Measurements from ENCODE around the gene MED9. TPM values are rescaled to one million over a fixed set of nuclear protein-coding genes. Genes with fewer than 3 reads are reported as not detected.

The MED9 gene
- total RNA-seq, 4 donors from 2014 or later, result 6.5 to 16.6 (median 13.5) TPM

DNA sequence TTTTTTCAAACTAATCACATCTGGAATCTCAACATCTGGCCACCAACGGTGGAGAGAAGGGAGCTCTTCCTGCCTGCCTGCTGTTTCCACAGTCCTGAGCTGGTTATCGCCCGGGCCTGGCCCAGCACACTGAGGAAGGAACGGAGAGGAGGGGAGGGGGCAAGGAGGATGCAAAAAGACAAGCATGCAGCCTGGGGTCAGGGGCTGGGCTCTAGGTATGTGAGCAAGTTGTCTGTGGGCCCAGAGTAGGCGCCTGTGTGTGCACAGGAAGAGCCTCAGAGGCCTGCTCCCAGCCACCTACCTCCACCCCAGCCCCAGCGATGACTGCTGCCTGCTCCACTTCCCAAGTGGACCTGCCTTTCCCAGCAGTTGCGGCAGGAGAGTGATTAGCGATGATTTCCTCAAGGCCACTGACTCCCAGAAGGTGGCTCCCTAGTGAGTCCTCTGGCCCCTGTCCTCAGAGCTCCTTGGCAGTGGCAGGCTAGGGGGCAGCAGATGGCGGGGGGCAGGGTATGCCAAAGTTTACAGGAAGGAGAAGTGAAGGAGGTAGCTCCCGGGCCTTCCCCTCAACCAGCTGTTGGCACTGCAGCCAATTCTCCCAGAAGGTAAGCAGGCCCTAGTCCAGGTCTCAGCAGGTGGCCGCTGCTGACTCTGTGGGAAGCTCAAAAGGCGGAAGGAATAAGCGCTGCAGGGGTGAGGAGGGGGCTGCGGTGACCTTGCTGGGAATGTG is 46.4 kb downstream of the MED9 start:
- TF ChIP-seq, protein P1, sequence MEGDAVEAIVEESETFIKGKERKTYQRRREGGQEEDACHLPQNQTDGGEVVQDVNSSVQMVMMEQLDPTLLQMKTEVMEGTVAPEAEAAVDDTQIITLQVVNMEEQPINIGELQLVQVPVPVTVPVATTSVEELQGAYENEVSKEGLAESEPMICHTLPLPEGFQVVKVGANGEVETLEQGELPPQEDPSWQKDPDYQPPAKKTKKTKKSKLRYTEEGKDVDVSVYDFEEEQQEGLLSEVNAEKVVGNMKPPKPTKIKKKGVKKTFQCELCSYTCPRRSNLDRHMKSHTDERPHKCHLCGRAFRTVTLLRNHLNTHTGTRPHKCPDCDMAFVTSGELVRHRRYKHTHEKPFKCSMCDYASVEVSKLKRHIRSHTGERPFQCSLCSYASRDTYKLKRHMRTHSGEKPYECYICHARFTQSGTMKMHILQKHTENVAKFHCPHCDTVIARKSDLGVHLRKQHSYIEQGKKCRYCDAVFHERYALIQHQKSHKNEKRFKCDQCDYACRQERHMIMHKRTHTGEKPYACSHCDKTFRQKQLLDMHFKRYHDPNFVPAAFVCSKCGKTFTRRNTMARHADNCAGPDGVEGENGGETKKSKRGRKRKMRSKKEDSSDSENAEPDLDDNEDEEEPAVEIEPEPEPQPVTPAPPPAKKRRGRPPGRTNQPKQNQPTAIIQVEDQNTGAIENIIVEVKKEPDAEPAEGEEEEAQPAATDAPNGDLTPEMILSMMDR (IDR thresholded peaks at IDR 0.05; ENCODE audit: low read depth), result no peak

DNA sequence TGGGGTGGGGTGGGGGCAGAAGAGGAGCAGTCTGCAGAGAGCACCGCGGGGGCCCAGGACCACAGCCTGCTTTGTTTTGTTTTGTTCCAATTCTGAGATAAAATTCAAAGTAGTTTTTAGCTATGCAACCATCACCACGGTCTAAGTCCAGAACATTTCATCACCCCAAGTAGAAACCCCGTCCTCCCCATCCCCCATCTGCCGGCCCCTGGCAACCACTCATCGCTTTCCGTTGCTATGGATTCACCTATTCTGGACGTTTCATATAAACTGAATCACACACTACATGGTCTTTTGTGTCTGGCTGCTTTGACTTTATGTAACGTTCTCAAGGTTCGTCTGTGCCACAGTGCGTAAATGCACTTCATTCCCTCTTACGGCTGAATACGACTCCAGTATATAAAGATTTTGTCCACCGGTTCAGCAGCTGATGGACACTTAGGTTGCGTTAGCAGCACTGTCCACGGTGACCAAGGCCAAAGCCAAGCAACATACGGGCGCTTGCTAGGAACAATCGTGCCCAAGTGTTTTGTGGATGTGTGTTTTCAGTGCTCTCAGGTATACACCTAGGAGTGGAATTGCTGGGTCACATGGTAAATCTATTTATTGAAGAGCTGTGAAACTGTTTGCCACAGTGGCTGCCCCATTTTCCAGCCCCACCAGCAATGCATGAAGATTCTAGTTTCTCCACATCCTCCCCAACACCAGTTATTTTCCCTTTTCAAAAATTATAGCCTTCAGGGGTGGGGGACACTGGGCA is 47.1 kb downstream of the MED9 start:
- TF ChIP-seq, protein P1 (IDR thresholded peaks at IDR 0.05; ENCODE audit: low read depth), result no peak

DNA sequence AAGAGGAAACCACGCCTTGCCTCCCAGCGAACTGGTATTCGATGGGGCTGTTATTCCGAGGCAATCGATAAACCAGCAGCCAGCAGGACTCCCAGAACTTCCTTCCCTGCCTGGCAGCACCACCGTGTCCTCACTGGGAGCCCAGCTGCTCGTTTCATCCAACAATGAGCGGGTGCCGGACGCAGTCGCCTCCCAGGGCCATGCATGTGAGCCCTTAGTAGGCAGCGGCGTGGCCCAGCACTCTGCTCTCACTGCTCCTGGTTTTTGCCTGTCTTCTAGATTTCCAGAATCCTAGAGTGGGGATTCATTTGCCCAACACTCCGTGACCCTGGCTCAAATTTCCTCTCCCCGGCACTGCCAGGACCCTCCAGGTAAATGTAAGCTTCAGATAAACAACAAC is 48.5 kb downstream of the MED9 start:
- TF ChIP-seq, protein P1 (IDR thresholded peaks at IDR 0.05; ENCODE audit: low read depth), result no peak

DNA sequence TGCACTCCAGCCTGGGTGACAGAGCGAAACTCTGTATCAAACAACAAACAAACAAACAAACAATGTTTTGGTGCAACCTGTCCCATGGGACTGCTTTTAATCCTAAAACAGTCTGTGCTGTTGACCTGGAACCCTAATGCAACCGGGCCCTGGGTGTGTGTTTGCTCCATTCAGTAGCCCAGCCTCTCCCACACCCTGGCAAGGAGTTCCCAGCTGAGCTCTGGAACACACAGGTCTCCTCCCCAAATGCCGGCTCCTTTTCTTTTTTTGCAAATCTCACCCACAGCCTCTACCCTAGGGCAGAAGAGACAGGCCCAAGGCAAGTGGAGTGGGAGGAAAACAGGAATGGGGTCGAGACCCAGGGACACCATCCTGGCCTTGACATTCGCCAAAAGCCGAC is 49.2 kb downstream of the MED9 start:
- TF ChIP-seq, protein P1 (IDR thresholded peaks at IDR 0.05; ENCODE audit: low read depth), result no peak

DNA sequence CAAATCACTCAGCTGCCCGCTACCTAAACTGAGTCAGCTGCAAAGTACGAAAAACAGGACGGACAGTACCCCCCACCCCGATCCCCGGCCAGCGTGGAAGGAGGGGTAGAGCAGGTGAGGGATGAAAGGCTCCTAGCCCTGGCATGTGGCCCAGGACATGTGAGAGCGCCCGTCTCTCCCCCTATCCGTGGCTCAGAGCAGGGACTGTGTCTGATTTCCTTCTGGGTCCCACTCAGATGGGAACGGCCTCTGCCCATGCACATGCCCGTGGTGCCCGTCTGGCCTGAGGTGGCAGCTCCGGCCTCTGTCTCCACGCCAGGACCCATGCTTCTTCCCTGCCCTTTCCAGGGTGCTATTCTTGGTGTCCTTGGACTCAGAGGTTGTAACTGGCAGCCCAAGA is 49.6 kb downstream of the MED9 start:
- TF ChIP-seq, protein P1 (IDR thresholded peaks at IDR 0.05; ENCODE audit: low read depth), result no peak

DNA sequence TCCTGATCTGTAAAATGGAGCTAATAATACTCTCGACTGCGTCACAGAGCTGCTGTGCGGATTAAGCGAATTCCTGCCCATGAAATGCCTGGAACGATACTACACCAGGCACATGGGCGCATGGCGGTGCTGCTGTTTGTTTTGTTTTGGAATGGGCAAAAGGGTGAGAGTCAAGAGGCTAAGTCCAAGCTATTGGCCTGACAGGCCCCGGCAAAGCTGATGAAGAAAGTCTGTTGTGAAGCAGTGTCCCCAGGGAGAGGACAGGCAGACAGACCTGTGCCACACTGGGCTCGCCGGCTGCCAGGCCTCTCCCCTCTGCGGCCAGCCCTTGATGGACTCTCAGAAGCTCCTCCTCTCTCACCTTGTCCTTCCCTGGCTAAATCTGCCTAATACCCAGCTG is 50.7 kb downstream of the MED9 start:
- TF ChIP-seq, protein P1 (IDR thresholded peaks at IDR 0.05; ENCODE audit: low read depth), result no peak

DNA sequence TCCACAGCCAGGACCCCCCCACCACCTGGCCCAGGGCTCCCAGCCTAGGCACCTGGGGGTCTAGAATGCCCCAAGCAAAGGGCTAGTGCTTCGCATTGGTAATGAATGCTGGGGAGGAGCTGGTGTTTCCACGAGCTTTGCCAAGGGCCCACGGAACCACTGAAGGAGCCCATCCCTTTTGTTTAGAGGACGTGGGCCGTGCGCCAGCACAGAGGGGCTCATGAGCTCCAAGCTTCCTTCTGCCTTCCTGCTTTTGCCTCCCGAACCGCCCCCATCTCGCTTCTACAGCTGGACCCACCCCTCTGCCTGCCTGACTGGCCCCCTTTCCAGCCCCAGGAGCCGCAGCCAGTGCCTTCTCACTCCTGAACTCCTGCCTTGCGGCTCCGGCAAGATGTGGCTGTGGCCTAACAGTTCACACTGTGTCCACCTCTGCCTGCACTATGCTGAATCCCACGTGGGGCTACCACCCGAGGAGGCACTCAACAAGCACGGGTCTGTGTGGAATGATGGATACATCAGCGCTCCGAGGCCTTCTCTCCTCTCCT is 51.2 kb downstream of the MED9 start:
- TF ChIP-seq, protein P1 (IDR thresholded peaks at IDR 0.05; ENCODE audit: low read depth), result no peak

Measured in subcutaneous adipose tissue (tissue), 4 donors.